AML-193 (cell line): ENCODE results near the gene VPS35L.

Experiments used
- DNase-seq, 2 experiments: peaks; one replicate each; lab custom pipeline; 2025; lab: John Stamatoyannopoulos, UW

VPS35L gene

DNA sequence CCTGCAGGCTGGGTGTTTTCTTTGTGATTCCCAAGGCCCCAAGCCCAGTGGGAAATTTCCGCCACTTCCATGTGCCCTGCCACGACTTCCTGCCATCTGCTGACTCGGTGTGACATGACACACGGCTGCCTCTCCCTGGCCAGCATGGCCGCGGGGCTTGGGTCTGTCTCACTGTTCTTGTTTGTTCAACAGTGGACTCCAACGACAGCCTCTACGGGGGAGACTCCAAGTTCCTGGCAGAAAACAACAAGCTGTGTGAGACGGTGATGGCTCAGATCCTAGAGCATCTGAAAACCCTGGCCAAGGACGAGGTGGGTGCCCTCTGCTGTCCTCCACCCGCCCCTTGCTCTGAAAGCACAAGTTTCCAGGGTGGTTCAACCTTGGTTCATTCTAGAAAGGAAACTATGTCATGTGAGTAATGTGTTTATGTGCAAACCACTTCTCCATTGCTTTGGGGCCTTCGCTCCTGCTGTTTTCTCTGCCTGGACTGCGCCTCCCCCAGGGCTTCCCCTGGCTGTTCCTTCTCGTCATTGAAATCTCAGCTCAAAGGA is 135.7 kb downstream of the VPS35L start:
- DNase-seq, result no peak

GRCh38 chr16:19694989-19695388 is 139.5 kb downstream of the VPS35L start:
- no peak for DNase-seq

DNA sequence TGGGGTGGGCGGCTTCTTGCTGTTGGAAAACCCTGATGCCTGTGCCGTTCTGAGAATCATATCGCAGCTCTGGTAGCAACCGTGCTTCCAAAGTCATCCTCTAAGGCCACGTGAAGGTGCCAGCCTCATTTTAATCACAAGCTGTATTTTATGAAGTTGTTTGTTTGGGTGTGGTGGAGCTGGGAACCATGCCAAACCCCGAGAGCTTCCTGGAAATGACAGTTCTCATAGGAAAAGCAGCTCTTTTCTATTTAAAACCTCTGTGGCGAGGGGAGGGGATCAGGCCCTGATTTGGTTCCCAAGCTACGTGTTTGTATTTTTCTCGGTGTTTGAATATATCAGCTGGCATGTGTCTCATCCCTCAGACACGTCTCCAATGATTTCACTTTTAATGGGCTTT is 140.8 kb downstream of the VPS35L start:
- no peak for DNase-seq

DNA sequence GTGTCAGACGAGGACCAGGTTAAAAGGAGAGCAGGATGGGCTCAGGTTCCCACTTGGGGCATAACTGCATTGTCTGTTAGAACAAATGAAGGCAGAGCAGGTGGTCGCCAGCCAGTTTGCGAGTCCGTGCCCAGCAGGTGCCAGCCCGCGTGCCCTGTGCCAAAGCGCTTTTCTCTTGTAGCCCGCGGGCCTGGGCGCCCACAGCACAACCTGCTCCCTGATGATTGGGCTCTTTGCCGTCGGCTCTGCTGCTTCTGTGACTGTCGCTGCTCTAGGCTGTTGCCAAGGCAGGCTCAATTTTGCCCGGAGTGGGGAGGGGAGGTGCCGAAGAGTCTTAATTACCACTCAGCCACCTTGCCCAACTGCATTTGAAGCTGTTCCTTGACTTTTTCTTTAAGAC is 141.5 kb downstream of the VPS35L start:
- no peak for DNase-seq

DNA sequence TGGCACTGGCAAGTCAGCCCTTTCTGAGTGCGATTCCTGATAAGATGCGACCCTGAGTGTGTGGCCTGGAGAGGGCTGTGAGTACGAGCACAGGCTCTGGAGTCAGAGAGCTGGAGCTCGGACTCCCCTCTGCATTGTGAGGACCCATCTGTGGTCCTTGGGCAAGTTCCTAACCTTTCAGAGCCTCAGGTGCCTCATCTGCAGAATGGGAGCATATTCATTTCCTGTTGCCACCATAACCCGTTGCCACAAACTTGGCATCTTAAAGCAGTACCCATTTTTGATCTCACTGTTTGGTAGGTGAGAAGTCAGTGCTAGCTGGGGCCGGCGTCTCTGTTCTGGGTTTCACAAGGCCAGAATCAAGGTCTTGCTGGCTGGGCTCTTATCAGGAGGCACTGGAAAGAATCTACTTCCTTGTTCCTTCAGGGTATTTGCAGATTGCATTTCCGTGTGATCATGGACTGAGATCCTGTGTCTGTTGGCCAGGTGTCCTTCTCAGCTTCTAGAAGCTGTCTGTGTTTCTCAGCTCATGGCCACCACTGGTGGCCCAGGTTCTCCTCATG is 142.3 kb downstream of the VPS35L start:
- DNase-seq, result no peak

DNA sequence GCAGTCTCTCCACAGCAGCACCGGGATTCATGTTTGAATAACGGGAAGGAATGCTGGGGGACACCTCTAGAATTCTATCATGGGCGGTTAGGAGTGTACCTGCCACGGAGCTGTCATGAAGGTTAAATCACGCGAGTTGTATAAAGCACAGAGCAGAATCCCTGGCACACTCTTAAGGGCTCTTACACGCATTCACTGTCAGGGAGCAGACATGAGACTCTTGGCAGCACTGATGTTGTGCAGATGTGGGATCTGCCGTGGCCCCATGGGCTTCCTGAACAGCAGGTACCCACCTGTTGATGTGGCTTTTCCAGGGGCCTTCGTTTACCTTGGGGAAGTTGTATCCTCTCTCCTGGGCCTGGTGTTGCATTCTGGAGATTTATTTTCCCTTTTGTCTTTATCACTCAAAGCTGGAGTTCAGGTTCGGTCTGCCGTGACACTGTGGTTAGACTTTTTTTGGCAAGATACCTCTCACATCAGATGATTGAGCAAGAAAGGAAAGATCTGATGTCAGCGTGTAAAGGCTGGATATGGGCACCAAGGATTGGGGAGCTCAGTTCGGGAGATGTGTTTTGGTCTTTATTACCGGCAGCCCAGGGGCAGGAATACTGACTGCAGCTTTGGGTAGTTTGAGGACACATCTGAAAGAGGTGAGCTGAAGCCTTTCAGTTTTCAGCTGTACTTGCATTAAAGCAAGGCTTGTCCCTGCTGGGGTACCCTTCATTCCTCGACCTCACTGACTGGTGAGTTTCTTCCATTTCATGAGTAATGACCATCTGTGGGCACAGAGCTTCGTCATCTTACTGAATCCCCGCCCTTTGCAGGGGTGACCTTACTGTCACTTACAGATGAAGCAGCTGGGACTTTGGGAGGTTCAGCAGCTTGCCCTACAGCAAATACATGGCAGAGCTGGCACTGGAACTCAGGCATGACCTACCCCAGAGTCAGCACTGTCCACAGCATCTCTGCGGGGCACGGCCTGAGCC is 143.3 kb downstream of the VPS35L start:
- DNase-seq, result no peak

DNA sequence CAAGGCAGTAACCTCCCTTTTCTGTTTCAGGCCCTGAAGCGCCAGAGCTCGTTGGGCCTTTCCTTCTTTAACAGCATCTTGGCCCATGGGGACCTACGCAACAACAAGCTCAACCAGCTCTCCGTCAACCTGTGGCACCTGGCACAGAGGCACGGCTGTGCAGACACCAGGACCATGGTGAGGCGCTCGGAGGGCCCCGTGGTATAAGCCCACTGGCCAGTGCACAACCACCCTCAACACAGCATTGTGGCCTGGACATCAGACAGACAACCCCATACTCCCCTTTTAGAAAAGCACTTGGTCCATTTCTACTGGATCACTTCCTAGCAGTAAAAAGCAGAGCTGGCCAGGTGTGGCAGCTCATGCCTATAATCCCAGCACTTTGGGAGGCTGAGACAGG is 144.0 kb downstream of the VPS35L start:
- DNase-seq, result no peak

GRCh38 chr16:19700319-19700781 is 144.8 kb downstream of the VPS35L start:
- DNase-seq, result no peak

GRCh38 chr16:19701091-19701490 is 145.6 kb downstream of the VPS35L start:
- no peak for DNase-seq

- DNase-seq, result no peak
Measured at GRCh38 chr16:19703172-19703889, 147.8 kb downstream of the VPS35L start.

DNA sequence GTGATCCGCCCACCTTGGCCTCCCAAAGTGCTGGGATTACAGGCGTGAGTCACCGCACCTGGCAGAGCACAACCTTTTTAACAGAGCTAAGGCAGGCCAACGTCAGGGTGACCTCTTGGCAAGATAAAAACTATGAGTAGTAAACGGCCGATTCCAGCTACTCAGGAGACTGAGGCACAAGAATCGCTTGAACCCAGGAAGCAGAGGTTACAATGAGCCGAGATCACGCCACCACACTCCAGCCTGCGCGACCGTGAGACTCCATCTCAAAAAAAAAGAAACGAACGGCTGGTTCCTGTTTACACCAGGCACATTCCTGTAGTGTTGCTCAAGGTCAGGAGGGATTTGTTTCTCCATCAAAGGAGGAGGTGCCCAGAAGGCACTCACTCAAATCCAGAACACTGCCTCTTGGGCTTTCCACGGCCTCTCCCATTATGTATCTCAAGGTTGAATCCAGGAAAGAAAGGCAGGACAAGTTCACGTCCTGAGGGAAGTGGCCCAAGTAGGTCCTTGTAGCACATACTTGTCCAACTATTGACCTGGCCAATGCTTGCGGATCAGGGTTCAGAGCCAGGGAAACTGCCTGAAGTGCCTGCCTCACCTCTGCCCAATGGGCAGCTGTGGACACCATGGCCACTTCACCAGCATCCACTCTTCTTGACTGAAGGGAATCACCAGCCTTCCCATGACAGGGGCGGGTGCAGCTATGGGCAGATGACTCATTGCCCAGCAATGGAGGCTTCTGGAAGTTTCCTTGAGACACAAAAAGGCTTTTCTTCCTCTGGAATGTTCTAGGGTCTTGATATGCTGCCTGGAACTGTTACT is 149.0 kb downstream of the VPS35L start:
- no peak for DNase-seq

- DNase-seq, result no peak
Measured at GRCh38 chr16:19705146-19705501, 149.6 kb downstream of the VPS35L start.

DNA sequence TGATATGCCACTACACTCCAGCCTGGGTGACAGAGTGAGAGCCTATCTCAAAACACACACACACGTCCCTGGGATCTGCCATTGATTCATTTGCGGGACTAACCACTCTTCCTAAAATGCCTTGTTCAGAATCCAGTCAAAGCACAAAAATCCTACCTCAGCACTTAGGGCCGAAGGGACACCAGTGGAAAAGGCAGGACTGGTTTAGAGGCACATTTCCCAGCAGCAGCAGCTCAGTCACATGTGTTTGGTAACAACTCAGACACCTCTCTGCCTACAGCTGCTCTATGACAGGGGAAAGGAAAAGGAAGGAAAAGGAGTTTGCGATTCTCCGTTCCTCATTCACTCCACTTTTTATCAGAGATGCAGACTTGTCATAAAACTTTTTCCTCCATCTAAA is 150.3 kb downstream of the VPS35L start:
- no peak for DNase-seq

GRCh38 chr16:19706846-19707245 is 151.3 kb downstream of the VPS35L start:
- DNase-seq, result no peak

GRCh38 chr16:19707569-19708295 is 152.2 kb downstream of the VPS35L start:
- DNase-seq, result no peak

DNA sequence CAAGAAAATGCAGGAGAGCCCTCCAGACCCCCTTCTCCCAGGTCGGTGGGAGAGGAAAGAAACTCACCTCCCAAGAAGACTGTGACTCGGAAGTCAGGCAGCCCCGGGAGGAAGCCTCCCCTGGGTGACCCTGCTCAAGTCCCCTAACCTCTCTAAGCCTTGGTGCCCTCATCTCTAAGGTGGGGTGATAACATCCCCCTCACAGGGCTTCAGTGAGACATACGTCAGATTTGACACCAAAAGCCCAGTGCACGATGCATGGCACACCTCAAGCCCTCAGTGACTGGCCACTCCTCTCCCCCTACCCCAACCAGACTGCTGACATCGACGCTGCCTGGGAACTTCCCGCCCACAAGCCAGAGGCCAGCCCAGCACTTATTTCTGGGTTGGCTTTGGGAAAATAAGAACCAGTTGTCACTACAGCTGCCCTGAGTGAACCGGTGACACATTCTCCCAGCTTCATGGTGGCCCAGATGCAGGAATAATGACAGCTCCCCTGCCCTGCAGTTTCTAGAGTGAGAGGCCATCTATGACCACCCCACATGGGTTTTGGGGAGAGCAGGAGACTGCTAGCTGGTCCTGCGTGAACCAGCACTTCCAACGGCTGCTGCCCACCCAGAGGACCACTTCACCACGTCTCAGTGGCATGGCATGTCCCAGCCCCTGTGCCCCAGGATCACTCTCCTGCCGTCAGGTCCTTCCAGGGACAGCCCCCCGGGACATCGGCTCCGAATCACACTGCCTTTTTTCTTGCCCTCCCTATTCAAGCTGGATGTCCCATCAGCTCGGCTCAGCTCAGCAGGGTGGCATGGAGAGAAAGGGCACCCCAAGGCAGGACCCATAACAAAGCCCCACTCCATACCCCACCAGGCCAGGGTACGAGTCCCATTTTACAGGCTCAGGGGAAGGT is 153.0 kb downstream of the VPS35L start:
- no peak for DNase-seq

- DNase-seq, result no peak
Measured at GRCh38 chr16:19709381-19710136, 154.1 kb downstream of the VPS35L start.

GRCh38 chr16:19710191-19710908 is 154.8 kb downstream of the VPS35L start:
- no peak for DNase-seq
